Activated T-cell treated with anti-CD3 and anti-CD28 coated beads for 48 hours (primary cell): ENCODE data around the gene SYNE1.

ENCODE experiments used
- DNase-seq: peaks from one replicate; pipeline ENCODE4 v3.0.0-alpha.2; 2020; ENCODE audit warnings: low read depth

Gene SYNE1

GRCh38 chr6:152184573-152184916 is 452.6 kb downstream of the SYNE1 start:
- DNase-seq = no peak

GRCh38 chr6:152180601-152181000 is 456.6 kb downstream of the SYNE1 start:
- no peak for DNase-seq

GRCh38 chr6:152176268-152176667 is 460.9 kb downstream of the SYNE1 start:
- no peak for DNase-seq

GRCh38 chr6:152173957-152174356 is 463.2 kb downstream of the SYNE1 start:
- no peak for DNase-seq

- no peak for DNase-seq
These were observed 463.8 kb downstream of the SYNE1 start for GRCh38 chr6:152173321-152173720.

GRCh38 chr6:152170702-152171667 is 466.2 kb downstream of the SYNE1 start:
- DNase-seq = peak; percentile 50

GRCh38 chr6:152170313-152170701 is 466.9 kb downstream of the SYNE1 start:
- no peak for DNase-seq

GRCh38 chr6:152167641-152168603 is 469.2 kb downstream of the SYNE1 start:
- no peak for DNase-seq

GRCh38 chr6:152166897-152167296 is 470.3 kb downstream of the SYNE1 start:
- DNase-seq = no peak

GRCh38 chr6:152166497-152166896 is 470.7 kb downstream of the SYNE1 start:
- DNase-seq = no peak

GRCh38 chr6:152164957-152165356 is 472.2 kb downstream of the SYNE1 start:
- DNase-seq = no peak

- DNase-seq = no peak
These were observed 475.7 kb downstream of the SYNE1 start for GRCh38 chr6:152161501-152161900.

GRCh38 chr6:152160346-152160745 is 476.8 kb downstream of the SYNE1 start:
- no peak for DNase-seq

- no peak for DNase-seq
These were observed 481.4 kb downstream of the SYNE1 start for GRCh38 chr6:152155792-152156191.

GRCh38 chr6:152154559-152155356 is 482.4 kb downstream of the SYNE1 start:
- no peak for DNase-seq

GRCh38 chr6:152151920-152152319 is 485.2 kb downstream of the SYNE1 start:
- no peak for DNase-seq

- DNase-seq = no peak
These were observed 487.0 kb downstream of the SYNE1 start for GRCh38 chr6:152150196-152150595.

- DNase-seq = no peak
These were observed 488.8 kb downstream of the SYNE1 start for GRCh38 chr6:152148412-152148811.

GRCh38 chr6:152147269-152147668 is 489.9 kb downstream of the SYNE1 start:
- DNase-seq = no peak

GRCh38 chr6:152146385-152146784 is 490.8 kb downstream of the SYNE1 start:
- no peak for DNase-seq

- DNase-seq = no peak
These were observed 493.8 kb downstream of the SYNE1 start for GRCh38 chr6:152143359-152143758.

- no peak for DNase-seq
These were observed 495.1 kb downstream of the SYNE1 start for GRCh38 chr6:152142105-152142504.
